G401 (cell line): Measurements from ENCODE around the gene KCNK18. TPM values are rescaled to one million over a fixed set of nuclear protein-coding genes. Genes with fewer than 3 reads are reported as not detected.
"Not testable (repeated sequence)": the region's sequence is repeated elsewhere in the genome, so short reads cannot be mapped to it uniquely, and the experiment has no call there.

Experiments
- DNase-seq: peaks from one replicate; pipeline ENCODE4 v3.0.0-alpha.2; 2015; ENCODE audit warnings: low spot score
- in situ Hi-C: cut with HindIII; loops from 2 replicates; pipeline ENCODE4 v1.10.0; 2016; ENCODE audit warnings: low sequenced_read_pairs, mixed read lengths
- total RNA-seq: library from RNA; depleted of rRNA; stranded (reverse); fragments of >200 nt; shearing (Covaris generic); gene quantifications from 2 replicates; pipeline ENCODE4 v1.2.3, GENCODE V29; 2014

The KCNK18 gene
- total RNA-seq, 1 experiment from 2014 or later: not detected

GRCh38 chr10:117214401-117214800, 17.1 kb downstream of the KCNK18 start:
- in situ Hi-C loops: no loop called here

GRCh38 chr10:117215079-117215478, 17.8 kb downstream of the KCNK18 start:
- in situ Hi-C loops: no loop called here
- no peak for DNase-seq

More at GRCh38 chr10:117214401-117214800, 17.1 kb downstream of the KCNK18 start:
- DNase-seq: no peak

- in situ Hi-C loops: no loop called here
- DNase-seq: no peak
These were observed 18.7 kb downstream of the KCNK18 start for GRCh38 chr10:117216028-117216427.

- peak; percentile 34 for DNase-seq
- in situ Hi-C loops: no loop called here
These were observed 19.4 kb downstream of the KCNK18 start for GRCh38 chr10:117216611-117217195.

GRCh38 chr10:117217196-117217761, 20.0 kb downstream of the KCNK18 start:
- in situ Hi-C loops: no loop called here
- DNase-seq: no peak

GRCh38 chr10:117218654-117219053, 21.4 kb downstream of the KCNK18 start:
- in situ Hi-C loops: no loop called here
- DNase-seq: no peak

GRCh38 chr10:117221156-117221711, 23.9 kb downstream of the KCNK18 start:
- in situ Hi-C loops: no loop called here
- no peak for DNase-seq

- in situ Hi-C loops: no loop called here
These were observed 25.3 kb downstream of the KCNK18 start for GRCh38 chr10:117222552-117222951.

GRCh38 chr10:117222976-117223692, 25.8 kb downstream of the KCNK18 start:
- no peak for DNase-seq
- in situ Hi-C loops: no loop called here

More at GRCh38 chr10:117222552-117222951, 25.3 kb downstream of the KCNK18 start:
- no peak for DNase-seq

GRCh38 chr10:117223693-117224430, 26.6 kb downstream of the KCNK18 start:
- in situ Hi-C loops: no loop called here
- DNase-seq: no peak

GRCh38 chr10:117224881-117225280, 27.6 kb downstream of the KCNK18 start:
- in situ Hi-C loops: no loop called here

GRCh38 chr10:117226813-117227451, 29.6 kb downstream of the KCNK18 start:
- DNase-seq: no peak
- in situ Hi-C loops: no loop called here

More at GRCh38 chr10:117224881-117225280, 27.6 kb downstream of the KCNK18 start:
- no peak for DNase-seq

GRCh38 chr10:117228210-117228609, 30.9 kb downstream of the KCNK18 start:
- DNase-seq: no peak
- in situ Hi-C loops: no loop called here

- DNase-seq, in situ Hi-C loops: not testable (repeated sequence)
These were observed 32.8 kb downstream of the KCNK18 start for GRCh38 chr10:117230107-117230506.

GRCh38 chr10:117237401-117237991, 40.2 kb downstream of the KCNK18 start:
- DNase-seq: no peak
- in situ Hi-C loops: no loop called here

- DNase-seq: no peak
- in situ Hi-C loops: no loop called here
These were observed 41.8 kb downstream of the KCNK18 start for GRCh38 chr10:117239051-117239450.

GRCh38 chr10:117239721-117240620, 42.7 kb downstream of the KCNK18 start:
- no peak for DNase-seq

More at GRCh38 chr10:117239721-117240620, 42.7 kb downstream of the KCNK18 start:
- in situ Hi-C loops: no loop called here
